NCI-H2029 treated with DMSO at 0.1 percent for 48 hours (cell line): ENCODE measurements around the gene KRT5.
A peak's percentile ranks its signal among the peaks of the same experiment; 100 is the strongest.
"Not testable (repeated sequence)": the region's sequence is repeated elsewhere in the genome, so short reads cannot be mapped to it uniquely, and the experiment has no call there.

ENCODE experiments used
- DNase-seq: peaks from one replicate; lab custom pipeline; 2025; lab: John Stamatoyannopoulos, UW

The KRT5 gene

GRCh38 chr12:52519387-52519703 lies 849 bp downstream of the KRT5 start:
- no peak for DNase-seq

DNA sequence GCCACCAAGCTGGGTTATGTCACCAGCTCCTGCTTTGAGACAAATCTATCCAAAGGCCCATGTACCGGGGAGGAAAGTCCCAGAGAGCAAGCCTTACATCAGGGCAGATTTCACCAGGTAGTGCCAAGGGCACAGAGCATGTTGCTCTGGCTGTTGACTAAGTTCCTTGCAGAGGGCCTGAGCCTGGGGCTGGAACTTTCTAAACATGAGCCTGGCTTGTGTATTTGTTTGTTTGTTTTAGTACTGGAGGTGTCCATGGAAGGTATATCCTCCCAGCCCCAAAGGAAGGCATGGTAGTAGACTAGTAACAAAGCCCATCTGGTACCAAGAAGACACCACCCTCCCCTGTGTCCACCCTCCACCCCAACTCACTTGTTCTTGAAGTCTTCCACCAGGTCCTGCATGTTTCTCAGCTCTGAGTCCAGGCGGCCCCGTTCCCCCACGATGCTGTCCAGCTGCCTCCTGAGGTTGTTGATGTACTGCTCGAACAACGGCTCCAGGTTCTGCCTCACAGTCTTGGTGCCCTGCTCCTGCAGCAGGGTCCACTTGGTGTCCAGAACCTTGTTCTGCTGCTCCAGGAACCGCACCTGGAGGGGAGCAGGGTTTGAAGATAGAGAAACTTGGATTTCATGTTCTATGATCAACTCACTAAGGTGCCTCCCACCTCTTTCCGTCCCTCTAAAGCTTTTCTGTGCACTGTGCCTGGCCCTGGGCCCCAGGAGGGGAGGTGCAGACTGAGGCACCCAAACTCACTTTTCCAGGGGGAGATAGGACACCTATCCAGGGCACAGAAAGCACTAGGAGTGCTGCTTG lies 1.4 kb downstream of the KRT5 start:
- DNase-seq, result no peak

DNA sequence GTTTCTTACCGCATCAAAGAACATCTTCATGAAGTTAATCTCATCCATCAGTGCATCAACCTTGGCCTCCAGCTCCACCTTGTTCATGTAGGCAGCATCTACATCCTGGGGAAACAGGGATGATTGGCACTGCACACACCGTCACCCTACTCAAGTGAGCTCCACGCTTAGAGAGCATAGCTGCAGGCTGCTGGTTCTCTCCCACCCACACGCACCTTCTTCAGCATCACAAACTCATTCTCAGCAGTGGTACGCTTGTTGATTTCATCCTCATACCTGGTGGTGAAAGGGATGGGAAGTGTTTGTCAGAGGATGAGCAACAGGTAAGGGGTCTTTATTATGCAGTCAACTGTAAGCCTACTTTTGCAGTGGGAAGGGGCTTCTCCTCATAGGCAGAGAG lies 2.3 kb downstream of the KRT5 start:
- no peak for DNase-seq

DNA sequence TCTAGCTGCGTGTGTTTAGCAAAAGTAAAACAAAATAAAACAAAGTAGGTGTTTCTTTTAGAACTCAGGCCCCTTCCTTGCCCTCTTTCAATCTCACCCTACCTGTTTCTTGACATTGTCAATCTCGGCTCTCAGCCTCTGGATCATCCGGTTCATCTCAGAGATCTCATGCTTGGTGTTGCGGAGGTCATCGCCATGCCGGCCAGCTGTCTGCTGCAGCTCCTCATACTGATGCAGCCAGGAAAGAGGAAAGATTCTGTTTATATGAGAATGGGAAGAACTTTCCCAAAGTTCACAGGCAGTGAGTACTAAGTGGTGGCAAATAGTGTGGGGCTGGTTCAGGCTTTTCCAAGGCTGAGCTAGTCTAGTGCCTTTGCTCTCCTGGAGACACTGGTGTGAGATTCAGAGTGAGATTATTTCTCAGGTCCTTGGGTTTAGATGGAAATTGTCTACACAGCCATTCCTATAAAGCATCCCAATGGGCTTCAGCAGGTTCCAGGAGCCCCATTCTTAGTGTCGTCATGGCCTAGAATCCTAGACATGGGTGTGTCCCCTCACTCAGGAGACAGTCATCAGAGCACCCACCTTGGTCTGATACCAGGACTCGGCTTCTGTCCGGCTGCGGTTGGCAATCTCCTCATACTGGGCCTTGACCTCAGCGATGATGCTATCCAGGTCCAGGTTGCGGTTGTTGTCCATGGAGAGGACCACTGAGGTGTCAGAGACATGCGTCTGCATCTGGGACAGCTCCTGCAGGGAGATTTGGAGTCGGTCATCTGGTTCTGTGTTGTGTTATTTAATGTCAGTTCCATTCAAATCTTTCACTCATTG lies 3.0 kb downstream of the KRT5 start:
- DNase-seq, result no peak

DNA sequence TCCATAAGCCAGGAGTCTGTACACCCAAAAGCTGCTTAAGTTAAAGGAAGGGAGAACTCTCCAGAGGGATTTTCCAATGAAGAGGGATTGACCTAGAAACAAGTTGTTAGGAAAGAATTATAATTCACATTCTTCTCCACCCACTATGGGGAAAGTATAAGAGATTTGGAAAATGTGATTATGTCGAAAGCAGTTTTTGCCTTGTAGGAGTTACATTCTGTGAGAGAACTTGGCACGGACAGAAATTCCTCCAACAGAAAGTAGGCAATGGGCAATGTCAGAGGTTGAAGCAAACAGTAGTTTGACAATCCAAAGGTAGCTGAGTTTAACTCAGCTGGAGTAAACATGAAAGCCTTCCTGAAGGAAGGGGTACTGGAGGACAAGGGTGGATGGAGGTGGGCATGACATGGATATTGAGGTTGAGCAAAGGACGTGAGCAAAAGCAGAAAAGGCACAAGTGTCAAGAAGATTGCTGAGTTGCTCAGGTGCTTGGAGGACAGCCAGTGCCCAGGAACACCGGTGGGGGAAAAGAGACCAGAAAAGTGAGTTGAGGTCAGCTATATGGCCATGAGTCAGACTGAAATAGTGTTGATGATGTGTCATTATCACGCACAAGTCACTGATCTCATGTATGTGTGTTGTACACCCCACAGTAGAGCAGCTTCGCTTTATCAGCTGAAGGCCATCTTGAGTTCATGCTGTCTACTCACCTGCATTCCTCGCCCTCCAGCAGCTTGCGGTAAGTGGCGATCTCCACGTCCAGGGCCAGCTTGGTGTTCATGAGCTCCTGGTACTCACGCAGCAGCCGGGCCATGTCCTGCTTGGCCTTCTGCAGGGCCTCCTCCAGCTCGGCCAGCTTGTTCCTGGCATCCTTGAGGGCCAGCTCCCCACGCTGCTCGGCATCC lies 4.0 kb downstream of the KRT5 start:
- no peak for DNase-seq

- no peak for DNase-seq
These were observed 4.9 kb downstream of the KRT5 start for GRCh38 chr12:52515319-52515646.

DNA sequence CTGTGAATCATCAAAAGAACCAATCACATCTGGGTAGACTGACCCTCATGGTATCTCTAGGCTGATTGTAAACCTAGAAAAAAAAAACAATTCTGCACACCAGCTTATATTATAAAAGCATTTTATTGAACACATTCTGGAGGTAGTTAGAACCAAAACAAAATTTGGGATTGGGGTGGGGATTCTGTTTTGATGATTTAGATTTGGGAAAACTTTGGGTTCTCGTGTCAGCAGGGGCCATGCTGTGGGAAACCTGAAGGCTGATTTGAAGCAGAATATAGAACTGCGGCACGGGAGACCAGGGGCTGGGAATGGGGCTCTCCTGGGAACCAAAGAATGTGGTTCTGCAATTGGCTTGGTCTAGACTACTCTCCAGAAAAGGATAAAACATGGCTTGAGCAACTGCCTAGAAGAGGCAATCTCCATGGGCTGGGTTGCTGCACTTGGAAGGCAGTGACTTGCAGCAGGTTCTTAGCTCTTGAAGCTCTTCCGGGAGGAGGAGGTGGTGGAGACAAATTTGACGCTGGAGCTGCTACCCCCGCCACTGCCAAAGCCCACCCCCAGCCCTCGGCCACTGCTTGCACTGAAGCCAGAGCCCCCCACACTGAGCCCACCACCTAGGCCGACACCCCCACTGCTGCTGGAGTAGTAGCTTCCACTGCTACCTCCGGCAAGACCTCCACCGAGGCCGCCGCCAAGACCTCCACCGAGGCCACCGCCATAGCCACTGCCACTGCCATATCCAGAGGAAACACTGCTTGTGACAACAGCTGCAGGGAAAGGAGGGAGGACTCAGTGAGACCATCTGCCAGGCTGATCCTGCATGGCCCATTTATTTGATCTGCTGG lies 5.5 kb downstream of the KRT5 start:
- DNase-seq, result no peak

DNA sequence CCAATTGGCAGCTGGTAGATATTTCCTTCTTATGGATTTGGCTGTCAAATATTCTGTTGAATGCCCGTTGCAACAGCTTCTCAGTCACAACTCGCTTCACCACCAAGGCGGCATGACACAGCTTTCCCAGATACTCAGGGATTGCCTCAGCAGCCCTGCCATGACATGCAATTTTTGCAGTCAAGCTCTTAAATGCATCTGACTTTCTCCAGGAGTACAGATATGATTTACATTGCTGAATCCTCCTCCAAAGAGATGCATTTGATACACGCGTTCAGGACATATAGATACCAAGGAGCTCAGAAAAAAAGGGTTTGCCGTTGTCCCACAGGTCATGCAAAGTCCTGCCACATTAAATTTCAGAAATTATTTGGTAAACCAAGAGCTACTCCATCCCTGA lies 6.5 kb downstream of the KRT5 start:
- no peak for DNase-seq

GRCh38 chr12:52508211-52508610 lies 12.0 kb downstream of the KRT5 start:
- no peak for DNase-seq

- no peak for DNase-seq
These were observed 13.1 kb downstream of the KRT5 start for GRCh38 chr12:52506858-52507715.

GRCh38 chr12:52502877-52503276 lies 17.3 kb downstream of the KRT5 start:
- no peak for DNase-seq

DNA sequence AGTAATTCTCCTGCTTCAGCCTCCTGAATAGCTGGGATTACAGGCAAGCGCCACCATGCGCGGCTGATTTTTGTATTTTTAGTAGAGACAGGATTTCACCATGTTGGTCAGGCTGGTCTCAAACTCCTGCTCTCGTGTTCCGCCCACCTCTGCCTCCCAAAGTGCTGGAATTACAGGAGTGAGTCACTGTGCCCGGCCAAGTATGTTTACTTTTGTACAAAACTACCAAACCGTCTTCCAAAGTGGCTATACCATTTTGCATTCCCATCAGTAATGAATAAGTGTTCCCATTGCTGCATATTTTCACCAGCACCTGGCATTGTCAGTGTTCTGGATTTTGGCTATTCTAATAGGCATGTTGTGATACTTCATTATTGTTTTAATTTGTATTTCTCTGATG lies 18.7 kb downstream of the KRT5 start:
- DNase-seq, result no peak

GRCh38 chr12:52500574-52500973 lies 19.6 kb downstream of the KRT5 start:
- DNase-seq, result not testable (repeated sequence)

GRCh38 chr12:52499806-52500560 lies 20.2 kb downstream of the KRT5 start:
- DNase-seq, result no peak

GRCh38 chr12:52498946-52499345 lies 21.2 kb downstream of the KRT5 start:
- DNase-seq, result no peak

DNA sequence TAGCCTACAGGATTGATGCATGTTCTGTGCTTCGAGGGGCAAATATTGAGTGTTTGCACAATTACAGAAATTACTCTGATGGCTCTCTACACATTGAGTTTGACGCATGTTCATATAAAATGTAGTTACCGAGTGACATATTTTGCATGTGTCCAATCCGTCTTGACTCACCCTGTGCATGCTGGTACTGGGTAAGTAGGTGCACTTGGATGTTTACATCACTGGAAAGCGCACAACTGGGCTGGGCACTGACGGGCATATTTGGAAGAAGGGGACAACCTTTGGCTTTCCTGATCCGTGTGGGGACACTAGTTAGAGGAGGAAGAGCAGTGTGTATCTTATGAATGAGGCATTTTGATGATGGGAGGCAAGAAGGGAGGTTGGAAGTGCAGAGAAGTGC lies 22.2 kb downstream of the KRT5 start:
- DNase-seq, result no peak

DNA sequence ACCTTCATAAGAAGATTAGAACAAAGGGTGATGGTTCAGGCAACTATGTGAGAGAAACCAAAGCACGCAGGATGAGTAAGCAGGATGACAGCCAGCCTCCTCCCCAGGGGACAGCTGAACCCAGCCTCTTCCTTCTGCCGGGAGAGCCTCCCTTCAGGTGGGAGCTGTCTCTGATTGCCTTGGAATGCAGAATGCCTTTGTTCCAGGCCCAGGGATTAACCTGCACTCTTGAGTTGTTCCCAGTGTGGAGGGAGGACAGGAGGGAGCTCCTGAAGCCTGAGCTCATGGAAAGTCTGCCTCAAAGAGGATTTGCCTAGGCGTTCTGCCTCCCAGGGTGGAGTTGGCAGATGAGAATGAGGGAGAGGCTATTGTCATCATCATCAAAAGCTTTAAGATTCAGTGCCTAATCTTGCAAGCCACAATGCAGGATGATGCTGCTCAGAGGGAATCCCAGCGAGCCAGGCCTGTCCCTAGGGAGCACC lies 23.6 kb downstream of the KRT5 start:
- DNase-seq, result peak; percentile 15

- peak; percentile 64 for DNase-seq
These were observed 24.1 kb downstream of the KRT5 start for GRCh38 chr12:52496054-52496453.

DNA sequence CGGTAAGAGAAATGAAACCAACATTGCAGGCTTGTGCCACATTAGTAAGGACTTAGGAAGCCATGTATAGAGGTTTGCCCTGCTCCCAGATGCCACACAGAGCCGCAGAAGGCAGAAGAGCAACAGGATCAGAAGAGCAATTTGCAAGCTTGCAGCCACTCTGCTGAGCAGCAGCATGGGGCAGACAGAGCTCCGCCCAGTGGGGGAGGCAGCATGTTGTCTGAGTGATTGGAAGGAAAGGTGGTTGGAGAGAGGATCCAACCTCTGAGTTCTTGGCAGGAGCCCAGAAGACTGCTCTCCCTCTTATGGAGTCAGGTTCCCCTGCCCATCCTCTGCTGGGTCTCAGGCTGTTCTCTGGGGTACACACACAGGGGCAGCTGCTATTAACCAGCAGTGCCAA lies 24.8 kb downstream of the KRT5 start:
- peak; percentile 83 for DNase-seq

DNA sequence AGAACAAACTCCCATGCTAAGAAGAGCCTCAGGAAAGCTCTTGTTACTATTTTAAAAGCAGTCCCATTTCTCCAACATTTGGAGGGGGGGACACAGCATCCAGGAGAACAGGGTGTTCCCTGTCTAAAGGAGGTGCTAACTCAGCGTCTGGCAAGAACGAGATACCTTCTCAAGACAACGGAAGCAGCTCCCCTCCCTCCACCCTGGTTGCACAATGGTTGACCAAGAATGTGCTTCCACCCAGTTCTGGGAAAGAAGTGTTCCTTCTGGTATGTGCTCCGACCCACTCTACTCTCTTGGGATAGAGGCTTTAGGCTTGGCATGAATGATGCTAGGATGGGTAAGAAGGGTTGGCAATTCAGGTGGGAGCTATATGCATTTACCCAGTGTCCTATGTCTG lies 25.7 kb downstream of the KRT5 start:
- DNase-seq, result no peak
